Right cardiac atrium (tissue), 5 donors: ENCODE results near the gene SP4. TPM values are rescaled to one million over a fixed set of nuclear protein-coding genes. Genes with fewer than 3 reads are reported as not detected.
"Not testable (repeated sequence)": the region's sequence is repeated elsewhere in the genome, so short reads cannot be mapped to it uniquely, and the experiment has no call there.

Experiments used
- ATAC-seq, 2 donors: fragments of 200-7000 bp; cut with Tn5 transposase; one replicate each; pipeline versions ENCODE4 v1.8.0 to v1.9.1; 2020; ENCODE audit warnings: moderate library complexity in 2 of 2, mild to moderate bottlenecking in 1 of 2
- DNase-seq, 3 donors: peaks; one replicate each; pipeline ENCODE4 v3.0.0-alpha.2; 2020
- H3K27ac ChIP-seq: one replicate; pipeline ENCODE4 v1.5.1; 2013; ENCODE audit warnings: mild to moderate bottlenecking, low read length, control low read depth, moderate library complexity
- H3K27me3 ChIP-seq: one replicate; pipeline ENCODE4 v1.6.1; 2013; ENCODE audit not compliant: control insufficient read depth, insufficient read depth
- H3K4me1 ChIP-seq: one replicate; pipeline ENCODE4 v1.6.1; 2013; ENCODE audit warnings: low read length; ENCODE audit not compliant: control insufficient read depth, insufficient read depth
- H3K4me3 ChIP-seq: one replicate; pipeline ENCODE4 v1.5.1; 2013; ENCODE audit warnings: low read length, control low read depth
- H3K9me3 ChIP-seq: one replicate; pipeline ENCODE4 v1.6.1; 2013; ENCODE audit warnings: low read length; ENCODE audit not compliant: control insufficient read depth
- WGBS: extraction: QIAGEN DNeasy Blood & Tissue Kit; methylation state at CpG from one replicate; pipeline ENCODE4 v1.1.7; 2013; 5-methylcytosine and 5-hydroxymethylcytosine counted together
- intact Hi-C, 4 donors: fragments of 100-400 bp; cut with DNase I; formaldehyde crosslinking; loops; one replicate each; pipeline versions ENCODE4 v1.11.0 to v1.14.0; 2022 to 2023
- polyA plus RNA-seq: library from polyadenylated mRNA; stranded (reverse); fragments of 200-250 nt; gene quantifications from one replicate; pipeline ENCODE4 v1.2.3, GENCODE V29; 2013
- total RNA-seq, 4 donors: library from RNA; stranded (reverse); fragmentation: NEBNext Ultra II Directional; extraction: Animal tissue kit (Norgen Biotek cat#: 25700); gene quantifications; one replicate each; pipeline ENCODE4 v1.2.1, GENCODE V29; 2021
- donor health status: healthy with polysubstance abuse.
- donor health status: DM: no; HTN: yes; CAD: no.
- donor health status: DM: no; HTN: no; CAD: no.
- donor health status: DM: no; HTN: yes; CAD: no; lungs with severe emphysema.
- donor health status: DM: yes; HTN: yes; CAD: no.

SP4 gene
- total and polyA plus RNA-seq, 5 donors = 3.1 to 10.9 (median 9.8) TPM

- WGBS = 85% methylated on average over 3 of the region's 3 CpGs
- H3K27ac ChIP-seq = no peak overlapping the region
- no peaks in the 10 kb centered on the region for H3K27me3 ChIP-seq
- no peaks in the 10 kb centered on the region for H3K9me3 ChIP-seq
- no peak for DNase-seq
- intact Hi-C loops = no loop called here
- no peaks in the 10 kb centered on the region for H3K4me1 ChIP-seq
- ATAC-seq = no peak
- no peak overlapping the region for H3K4me3 ChIP-seq
Observed at GRCh38 chr7:21526448-21526847, 98.6 kb downstream of the SP4 start.

DNA sequence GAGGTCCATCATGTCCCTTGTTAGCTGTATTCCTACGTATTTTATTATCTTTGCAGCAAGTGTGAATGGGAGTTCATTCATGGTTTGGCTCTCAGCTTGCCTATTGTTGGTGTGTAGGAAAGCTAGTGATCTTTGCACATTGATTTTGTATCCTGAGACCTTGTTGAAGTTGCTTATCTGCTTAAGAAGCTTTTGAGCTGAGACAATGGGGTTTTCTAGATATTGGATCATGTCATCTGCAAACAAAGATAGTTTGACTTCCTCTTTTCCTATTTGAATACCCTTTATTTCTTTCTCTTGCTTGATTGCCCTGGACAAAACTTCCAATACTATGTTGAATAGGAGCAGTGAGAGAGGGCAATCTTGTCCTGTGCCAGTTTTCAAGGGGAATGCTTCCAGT, 104.6 kb downstream of the SP4 start:
- H3K4me1 ChIP-seq, intact Hi-C loops, H3K27me3 ChIP-seq, H3K4me3 ChIP-seq, H3K9me3 ChIP-seq, ATAC-seq, H3K27ac ChIP-seq, DNase-seq: not testable (repeated sequence)
- WGBS = 60% methylated on average over 1 of the region's 1 CpG

GRCh38 chr7:21533646-21534045, 105.8 kb downstream of the SP4 start:
- H3K4me3 ChIP-seq, DNase-seq, H3K9me3 ChIP-seq, ATAC-seq, H3K4me1 ChIP-seq, H3K27me3 ChIP-seq, intact Hi-C loops, H3K27ac ChIP-seq: not testable (repeated sequence)

- H3K4me3 ChIP-seq, H3K27ac ChIP-seq, intact Hi-C loops, H3K27me3 ChIP-seq, H3K4me1 ChIP-seq, H3K9me3 ChIP-seq, ATAC-seq: not testable (repeated sequence)
- DNase-seq = peak in 1 of 3 donors; percentile 44
- WGBS = 94% methylated on average over 27 of the region's 27 CpGs
Observed at GRCh38 chr7:21536445-21537118, 108.7 kb downstream of the SP4 start.

DNA sequence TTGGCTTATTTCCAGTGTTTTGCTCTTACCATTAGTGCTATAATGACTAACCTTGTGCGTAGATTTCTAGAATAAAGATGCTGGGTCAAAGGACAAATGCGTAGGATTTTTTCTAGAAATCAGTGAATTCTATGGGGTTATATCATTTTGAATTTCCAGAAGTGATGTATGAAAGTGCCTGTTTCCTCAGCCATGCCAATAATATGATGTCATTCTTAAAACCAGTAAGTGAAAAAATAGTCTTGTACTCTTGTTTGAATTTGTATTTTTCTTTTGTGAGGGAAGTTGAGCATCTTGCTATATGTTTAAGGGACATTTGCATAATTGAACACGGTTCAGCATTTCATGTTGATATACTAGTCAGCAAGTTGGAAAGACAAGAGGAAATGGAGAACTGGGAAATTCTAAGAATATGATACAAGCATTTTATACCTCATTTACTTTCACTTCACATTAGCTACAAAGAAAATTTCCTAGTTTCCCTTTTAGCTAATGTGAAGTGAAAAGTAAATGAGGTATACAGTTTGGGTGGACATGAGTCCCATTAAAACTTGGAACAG, 111.1 kb downstream of the SP4 start:
- ATAC-seq (no peak), DNase-seq (no peak)
- H3K27ac ChIP-seq = no peak overlapping the region
- intact Hi-C loops = no loop called here
- no peaks in the 10 kb centered on the region for H3K9me3 ChIP-seq
- no peaks in the 10 kb centered on the region for H3K4me1 ChIP-seq
- H3K4me3 ChIP-seq = no peak overlapping the region
- peaks cover 3% of the 10 kb centered on the region for H3K27me3 ChIP-seq
- WGBS = 73% methylated on average over 3 of the region's 3 CpGs

GRCh38 chr7:21542891-21543527, 115.1 kb downstream of the SP4 start, which contains the start of gene DNAH11:
Gene DNAH11 (plus strand): TSS chr7:21543039. CDS start chr7:21543246, 207 bp downstream.
- intact Hi-C loops = no loop called here
- Histone ChIP-seq H3K27ac (no peak within 1 kb of the TSS), H3K4me1 (no peaks in the 10 kb centered on the region), H3K9me3 (no peaks in the 10 kb centered on the region), H3K4me3 (peak within 1 kb of the TSS; percentile 13), H3K27me3 (peaks cover 4% of the 10 kb centered on the region)
- WGBS = under 1% methylated on average over 66 of the region's 66 CpGs
- ATAC-seq = peak; percentile 94 to 96
- peak; percentile 30 to 71 (median 64) for DNase-seq

- ATAC-seq (peak; percentile 36 to 52), DNase-seq (peak in 1 of 3 donors; percentile 56)
- Histone ChIP-seq H3K27me3 (peaks cover 4% of the 10 kb centered on the region), H3K4me1 (no peaks in the 10 kb centered on the region), H3K9me3 (no peaks in the 10 kb centered on the region), H3K27ac (no peak overlapping the region), H3K4me3 (peak overlapping the region; percentile 13)
- WGBS = 7% methylated on average over 31 of the region's 31 CpGs
- intact Hi-C loops = no loop called here
Observed at GRCh38 chr7:21543528-21544302, 115.8 kb downstream of the SP4 start.

DNA sequence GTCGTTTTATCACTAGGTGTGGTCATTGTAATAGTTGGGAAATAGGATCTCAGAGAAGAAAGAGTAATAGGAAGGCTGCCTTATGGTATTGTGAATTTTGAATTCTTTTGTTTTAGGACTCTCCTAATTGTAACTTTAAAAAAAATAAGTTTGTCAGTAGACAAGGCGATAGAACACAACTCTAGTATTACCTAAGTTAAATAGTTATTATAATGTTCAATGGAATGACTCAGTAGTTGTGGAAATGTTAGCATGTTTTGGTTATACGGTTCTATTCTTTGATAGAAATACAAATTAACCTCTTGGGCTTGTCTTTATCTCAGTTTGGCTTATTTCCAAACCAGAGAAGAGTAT, 116.4 kb downstream of the SP4 start:
- no peak for ATAC-seq
- Histone ChIP-seq H3K27me3 (peaks cover 4% of the 10 kb centered on the region), H3K4me1 (no peaks in the 10 kb centered on the region), H3K27ac (no peak overlapping the region), H3K4me3 (no peak overlapping the region), H3K9me3 (no peaks in the 10 kb centered on the region)
- no peak for DNase-seq
- 29% methylated on average over 3 of the region's 3 CpGs for WGBS
- intact Hi-C loops = no loop called here

GRCh38 chr7:21544715-21545114, 116.8 kb downstream of the SP4 start:
- ATAC-seq (no peak), DNase-seq (no peak)
- H3K4me3 ChIP-seq = no peak overlapping the region
- no peaks in the 10 kb centered on the region for H3K4me1 ChIP-seq
- peaks cover 4% of the 10 kb centered on the region for H3K27me3 ChIP-seq
- no peaks in the 10 kb centered on the region for H3K9me3 ChIP-seq
- H3K27ac ChIP-seq = no peak overlapping the region
- intact Hi-C loops = no loop called here
- WGBS = 63% methylated on average over 3 of the region's 3 CpGs

DNA sequence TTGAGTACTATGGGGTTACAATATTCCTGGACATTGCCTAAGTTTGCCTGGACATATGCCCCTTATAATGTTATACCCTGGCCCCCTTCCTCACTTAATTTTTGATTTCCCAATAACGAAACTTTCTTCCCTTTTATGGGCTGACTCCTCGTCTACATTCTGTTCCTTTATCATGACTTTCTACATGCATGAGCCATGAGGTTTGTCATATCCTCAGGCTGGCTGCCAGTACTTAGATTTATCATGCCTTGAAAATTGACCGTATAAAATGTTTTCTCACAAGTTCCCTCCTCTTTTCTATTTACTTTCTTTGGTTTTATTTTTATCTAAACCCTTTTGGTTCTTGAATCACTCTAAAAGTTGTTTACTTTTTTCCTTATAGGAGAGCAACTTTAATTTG, 119.6 kb downstream of the SP4 start:
- Histone ChIP-seq H3K27me3 (peaks cover 2% of the 10 kb centered on the region), H3K27ac (no peak overlapping the region), H3K4me3 (no peak overlapping the region), H3K9me3 (no peaks in the 10 kb centered on the region), H3K4me1 (no peaks in the 10 kb centered on the region)
- no peak for DNase-seq
- intact Hi-C loops = no loop called here
- WGBS = 36% methylated on average over 3 of the region's 3 CpGs
- ATAC-seq = no peak

- Histone ChIP-seq H3K4me1 (no peaks in the 10 kb centered on the region), H3K27me3 (peaks cover 2% of the 10 kb centered on the region), H3K27ac (no peak overlapping the region), H3K9me3 (no peaks in the 10 kb centered on the region), H3K4me3 (no peak overlapping the region)
- intact Hi-C loops = no loop called here
- WGBS = 64% methylated on average over 3 of the region's 3 CpGs
- DNase-seq (no peak), ATAC-seq (no peak)
Observed at GRCh38 chr7:21548491-21548890, 120.6 kb downstream of the SP4 start.
